Endothelial cell of umbilical vein (primary cell): ENCODE data around the gene CTNNA2. TPM values are rescaled to one million over a fixed set of nuclear protein-coding genes. Genes with fewer than 3 reads are reported as not detected.

Experiments
- BruUV-seq: library from RNA; stranded (reverse); fragments of 400-500 nt; replicated peaks from 2 replicates; lab custom pipeline; 2021; lab: Mats Ljungman, UMichigan
- CTCF ChIA-PET: fragments of 300-600, 350-600 bp; sonication (Branson Sonifier 250); formaldehyde crosslinking; loops from one replicate; lab custom pipeline; 2021; ENCODE audit warnings: antibody characterized with exemption, inconsistent platforms; lab: Charles Lee
- POLR2A ChIA-PET: fragments of 300-600, 350-600 bp; sonication (Branson Sonifier 250); formaldehyde crosslinking; loops from one replicate; lab custom pipeline; 2021; ENCODE audit warnings: antibody characterized with exemption, inconsistent platforms; lab: Charles Lee
- DNase-seq: peaks from one replicate; pipeline ENCODE4 v3.0.0-alpha.2; 2011; ENCODE audit warnings: low read depth, low spot score
- FAIRE-seq: peaks from 2 replicates; lab custom pipeline; 2011; peaks lifted over from hg19 to GRCh38; lab: Jason Lieb, UNC
- H2AFZ ChIP-seq: 2 replicates; pipeline ENCODE4 v1.6.0; 2012; ENCODE audit warnings: low read depth, low read length, control low read depth, inconsistent platforms
- H3K27ac ChIP-seq: 2 replicates; pipeline ENCODE4 v1.5.1; 2011; ENCODE audit warnings: low read depth, mild to moderate bottlenecking, control low read depth, low read length, moderate library complexity; ENCODE audit not compliant: insufficient read depth
- H3K27me3 ChIP-seq, 2 experiments: 2 replicates each; pipeline versions ENCODE4 v1.6.0 to v1.6.1; 2011; ENCODE audit warnings: low read length in 2 of 2, mixed read lengths in 1 of 2; ENCODE audit not compliant: control insufficient read depth in 2 of 2, insufficient read depth in 2 of 2
- H3K36me3 ChIP-seq, 2 experiments: 2 replicates in 1 of 2; 3 replicates in 1 of 2; pipeline ENCODE4 v1.5.1; 2011; ENCODE audit warnings: low read length in 2 of 2, mild to moderate bottlenecking in 1 of 2, moderate library complexity in 1 of 2; ENCODE audit not compliant: control insufficient read depth in 2 of 2, insufficient read depth in 2 of 2; ENCODE audit errors: extremely low read depth in 1 of 2
- H3K4me1 ChIP-seq: 3 replicates; pipeline ENCODE4 v1.5.1; 2011; ENCODE audit warnings: mild to moderate bottlenecking, low read length; ENCODE audit not compliant: control insufficient read depth, insufficient read depth; ENCODE audit errors: extremely low read depth
- H3K4me2 ChIP-seq: 2 replicates; pipeline ENCODE4 v1.6.1; 2011; ENCODE audit warnings: low read length, control low read depth, mixed read lengths; ENCODE audit not compliant: insufficient read depth
- H3K4me3 ChIP-seq, 3 experiments: fragments of 200-600 bp in 1 of 3; sonication (generic), shearing (Covaris generic) in 1 of 3; replicated peaks in 1 of 3; 2 replicates each; pipeline ENCODE4 v1.5.1; 2011 to 2016; ENCODE audit warnings: control low read depth in 3 of 3, low read length in 3 of 3, mild to moderate bottlenecking in 2 of 3, inconsistent platforms in 1 of 3, low read depth in 1 of 3, moderate library complexity in 1 of 3; ENCODE audit not compliant: insufficient read depth in 1 of 3
- H3K79me2 ChIP-seq: 2 replicates; pipeline ENCODE4 v1.6.0; 2012; ENCODE audit warnings: low read length, inconsistent platforms; ENCODE audit not compliant: control insufficient read depth, insufficient read depth
- H3K9ac ChIP-seq: replicated peaks from 2 replicates; pipeline ENCODE3; 2011; ENCODE audit warnings: low read length, control low read depth; ENCODE audit not compliant: insufficient read depth; ENCODE audit errors: extremely low read depth
- H3K9me1 ChIP-seq: replicated peaks from 3 replicates; pipeline ENCODE4 v1.6.0; 2011; ENCODE audit warnings: mild to moderate bottlenecking, low read length; ENCODE audit not compliant: control insufficient read depth, insufficient read depth; ENCODE audit errors: extremely low read depth
- H3K9me3 ChIP-seq: replicated peaks from 2 replicates; pipeline ENCODE4 v1.5.1; 2012; ENCODE audit warnings: low read length, inconsistent platforms; ENCODE audit not compliant: control insufficient read depth, insufficient read depth
- H4K20me1 ChIP-seq: replicated peaks from 2 replicates; pipeline ENCODE3; 2011; ENCODE audit warnings: mild to moderate bottlenecking, low read length; ENCODE audit not compliant: control insufficient read depth, insufficient read depth; ENCODE audit errors: extremely low read depth
- CTCF ChIP-seq, 2 donors: IDR thresholded peaks; 1 replicate in 1 of 2; 2 replicates in 1 of 2; pipeline ENCODE4 v1.5.1; 2011; ENCODE audit warnings: low read length in 2 of 2, mild to moderate bottlenecking in 2 of 2, moderate library complexity in 2 of 2, control low read depth in 1 of 2, inconsistent platforms in 1 of 2, low read depth in 1 of 2; ENCODE audit not compliant: insufficient read depth in 1 of 2; ENCODE audit errors: extremely low read depth in 1 of 2
- EZH2 ChIP-seq: IDR thresholded peaks from 2 replicates; pipeline ENCODE4 v1.6.1; 2012; ENCODE audit warnings: borderline replicate concordance, low read depth, mild to moderate bottlenecking, moderate library complexity, low read length, inconsistent platforms; ENCODE audit not compliant: severe bottlenecking
- FOS ChIP-seq: IDR thresholded peaks from 2 replicates; pipeline ENCODE4 v1.6.1; 2011; ENCODE audit warnings: mild to moderate bottlenecking, low read length, moderate library complexity, borderline replicate concordance; ENCODE audit not compliant: insufficient read depth
- GATA2 ChIP-seq: IDR thresholded peaks from 2 replicates; pipeline ENCODE4 v1.7.0; 2011; ENCODE audit warnings: low read depth, mild to moderate bottlenecking, moderate library complexity, mixed read lengths, low read length; ENCODE audit not compliant: insufficient read length, insufficient read depth
- JUN ChIP-seq: IDR thresholded peaks from 2 replicates; pipeline ENCODE4 v1.6.1; 2011; ENCODE audit warnings: borderline replicate concordance, low read depth; ENCODE audit not compliant: insufficient read length, insufficient read depth
- MAX ChIP-seq: IDR thresholded peaks from 2 replicates; pipeline ENCODE4 v1.6.1; 2011; ENCODE audit not compliant: insufficient read depth, insufficient read length
- MYC ChIP-seq: IDR thresholded peaks from one replicate; pipeline ENCODE4 v1.6.1; 2011; ENCODE audit warnings: mild to moderate bottlenecking, low read depth, low read length
- POLR2A ChIP-seq: IDR thresholded peaks from 2 replicates; pipeline ENCODE4 v1.6.1; 2012; ENCODE audit warnings: low read depth, mild to moderate bottlenecking, control low read depth, low read length
- POLR2AphosphoS5 ChIP-seq: IDR thresholded peaks from 2 replicates; pipeline ENCODE4 v1.6.1; 2012; ENCODE audit warnings: low read depth, mild to moderate bottlenecking, control low read depth, low read length, moderate library complexity; ENCODE audit not compliant: insufficient read depth
- dilution Hi-C: fragments of 300-500 bp; cut with MboI; formaldehyde crosslinking; loops from one replicate; pipeline ENCODE4 v1.15.0; 2019; ENCODE audit warnings: low sequenced_read_pairs; ENCODE audit not compliant: extremely low pct_ligation_motif_present
- intact Hi-C: fragments of 100-400 bp; cut with micrococcal nuclease; formaldehyde crosslinking; loops from one replicate; pipeline ENCODE4 v1.10.0; 2022
- polyA plus RNA-seq, 4 experiments: library from polyadenylated mRNA; depleted of rRNA in 3 of 4; stranded (reverse) in 3 of 4; unstranded in 1 of 4; fragments of >200 nt; gene quantifications; 2 replicates each; pipeline versions ENCODE4 v1.2.1 to v1.2.3, GENCODE V29; 2011 to 2012; ENCODE audit warnings: missing spikeins in 1 of 4
- total RNA-seq: library from RNA; stranded (reverse); gene quantifications from 2 replicates; pipeline ENCODE4 v1.2.3, GENCODE V29; 2021

Gene CTNNA2
- total and polyA plus RNA-seq, 2 donors (not counting 3 experiments of a cell fraction or from before 2014, with no cell fraction given): not detected

GRCh38 chr2:79980816-79981215 is 468.0 kb downstream of the CTNNA2 start:
- no peak overlapping the region for H3K9ac ChIP-seq
- H3K4me1 ChIP-seq: no peaks in the 10 kb centered on the region
- ChIA-PET CTCF (no interaction called here), POLR2A (no interaction called here)
- no peak overlapping the region for H3K4me3 ChIP-seq
- no peaks in the 10 kb centered on the region for H3K27me3 ChIP-seq
- TF ChIP-seq GATA2 (no peak), JUN (no peak), POLR2AphosphoS5 (no peak), MAX (no peak), MYC (no peak), CTCF (IDR thresholded peaks at IDR 0.05; ENCODE audit: extremely low read depth in 1 of 2, insufficient read depth in 1 of 2, low read depth in 1 of 2, low read length in 2 of 2) (no peak), FOS (no peak), EZH2 (no peak), POLR2A (no peak)
- intact Hi-C loops: no loop called here
- no peak overlapping the region for H3K27ac ChIP-seq
- no peaks in the 10 kb centered on the region for H4K20me1 ChIP-seq
- H3K79me2 ChIP-seq: no peaks in the 10 kb centered on the region
- no peak overlapping the region for H2AFZ ChIP-seq
- dilution Hi-C loops: no loop called here
- no peaks in the 10 kb centered on the region for H3K36me3 ChIP-seq
- BruUV-seq: no TSS peak
- peaks cover 3% of the 10 kb centered on the region for H3K9me3 ChIP-seq
- H3K4me2 ChIP-seq: no peak overlapping the region
- DNase-seq (no peak), FAIRE-seq (no peak)
- no peaks in the 10 kb centered on the region for H3K9me1 ChIP-seq
